ENCODE results near the gene YTHDC1. TPM values are rescaled to one million over a fixed set of nuclear protein-coding genes. Genes with fewer than 3 reads are reported as not detected.

The YTHDC1 gene
- total and polyA plus RNA-seq, 8 donors, result 31.1 to 58.8 (median 37.9) TPM

DNA sequence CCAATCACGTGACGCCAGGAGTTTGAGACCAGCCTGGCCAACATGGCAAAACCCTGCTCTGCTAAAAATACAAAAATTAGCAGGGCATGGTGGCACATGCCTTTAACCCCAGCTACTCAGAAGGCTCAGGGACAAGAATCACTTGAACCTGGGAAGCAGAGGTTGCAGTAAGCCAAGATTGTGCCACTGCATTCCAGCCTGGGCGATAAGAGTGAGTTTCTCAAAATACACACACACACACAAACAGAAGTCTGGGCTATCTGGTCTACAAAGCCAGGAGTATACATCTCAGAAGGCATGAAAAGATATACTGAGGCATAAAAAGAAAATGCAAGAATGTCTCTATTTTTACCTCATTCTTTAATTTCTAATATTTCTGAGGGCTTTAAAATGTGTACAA is 11.3 kb downstream of the YTHDC1 start:
- intact Hi-C loops (cut with DNase I), result no loop called here
- H3K9me3 ChIP-seq, result no peaks in the 10 kb centered on the region
- DNase-seq, result no peak
- no peaks in the 10 kb centered on the region for H3K27me3 ChIP-seq
- FAIRE-seq, result no peak
- 46 to 51% methylated on average over 3 of the region's 3 CpGs for WGBS, 2 donors
- H3K4me3 ChIP-seq, result no peak overlapping the region
- peak in 2 of 4 donors; percentile 52 to 68 for ATAC-seq
- peaks cover 0 to 12% (median 11%) of the 10 kb centered on the region in 3 donors for H3K36me3 ChIP-seq
- H3K4me1 ChIP-seq, result peaks cover 49 to 68% (median 55%) of the 10 kb centered on the region in 3 donors
- H3K27ac ChIP-seq, result peak overlapping the region in 1 of 4 donors; percentile 38
- TF ChIP-seq CTCF (IDR thresholded peaks at IDR 0.05), result no peak

DNA sequence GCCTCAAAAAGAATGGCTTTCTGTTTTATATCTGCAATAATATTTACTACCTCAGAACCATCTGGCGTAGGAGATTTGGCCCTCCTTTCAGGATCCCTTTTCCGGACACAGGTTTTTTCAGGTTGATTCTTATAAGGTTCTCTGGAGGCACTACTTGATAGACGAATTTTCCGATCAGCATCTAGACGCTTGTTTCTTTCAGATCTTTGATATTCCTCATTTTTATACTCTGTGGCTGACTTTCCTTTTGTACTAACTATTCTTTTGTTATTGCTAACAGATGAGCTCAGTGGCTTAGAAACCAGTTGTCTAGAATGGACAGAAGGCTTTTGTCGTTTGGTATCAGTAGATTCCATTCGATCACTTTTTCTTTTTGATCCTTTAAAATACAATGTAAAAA is 12.4 kb downstream of the YTHDC1 start:
- no peak overlapping the region for H3K4me3 ChIP-seq
- no peak for FAIRE-seq
- TF ChIP-seq CTCF (IDR thresholded peaks at IDR 0.05), result no peak
- intact Hi-C loops (cut with DNase I), result no loop called here
- peaks cover 38 to 64% (median 47%) of the 10 kb centered on the region in 3 donors for H3K4me1 ChIP-seq
- H3K9me3 ChIP-seq, result no peaks in the 10 kb centered on the region
- 71 to 83% methylated on average over 7 of the region's 7 CpGs for WGBS, 2 donors
- no peak overlapping the region for H3K27ac ChIP-seq
- H3K36me3 ChIP-seq, result peaks cover 0 to 21% (median 11%) of the 10 kb centered on the region in 3 donors
- DNase-seq, result no peak
- no peaks in the 10 kb centered on the region for H3K27me3 ChIP-seq
- ATAC-seq, result no peak

- Histone ChIP-seq H3K27me3 (no peaks in the 10 kb centered on the region), H3K4me1 (peaks cover 35 to 59% (median 42%) of the 10 kb centered on the region in 3 donors), H3K27ac (no peak overlapping the region), H3K9me3 (no peaks in the 10 kb centered on the region), H3K4me3 (no peak overlapping the region), H3K36me3 (peaks cover 0 to 27% (median 11%) of the 10 kb centered on the region in 3 donors)
- ATAC-seq (no peak), FAIRE-seq (no peak), DNase-seq (no peak)
- intact Hi-C loops (cut with DNase I), result no loop called here
- 69 to 77% methylated on average over 1 of the region's 1 CpG for WGBS, 2 donors
- TF ChIP-seq CTCF (IDR thresholded peaks at IDR 0.05), result no peak
Measured at GRCh38 chr4:68337004-68337403, 12.9 kb downstream of the YTHDC1 start.

- Histone ChIP-seq H3K4me3 (no peak overlapping the region), H3K9me3 (no peaks in the 10 kb centered on the region), H3K36me3 (peaks cover 0 to 31% (median 11%) of the 10 kb centered on the region in 3 donors), H3K4me1 (peaks cover 32 to 54% (median 37%) of the 10 kb centered on the region in 3 donors), H3K27ac (no peak overlapping the region), H3K27me3 (no peaks in the 10 kb centered on the region)
- FAIRE-seq, result peak; percentile 32
- no peak for ATAC-seq
- no peak for TF ChIP-seq CTCF (IDR thresholded peaks at IDR 0.05)
- DNase-seq, result no peak
- intact Hi-C loops (cut with DNase I), result no loop called here
Measured at GRCh38 chr4:68336530-68336929, 13.4 kb downstream of the YTHDC1 start.

DNA sequence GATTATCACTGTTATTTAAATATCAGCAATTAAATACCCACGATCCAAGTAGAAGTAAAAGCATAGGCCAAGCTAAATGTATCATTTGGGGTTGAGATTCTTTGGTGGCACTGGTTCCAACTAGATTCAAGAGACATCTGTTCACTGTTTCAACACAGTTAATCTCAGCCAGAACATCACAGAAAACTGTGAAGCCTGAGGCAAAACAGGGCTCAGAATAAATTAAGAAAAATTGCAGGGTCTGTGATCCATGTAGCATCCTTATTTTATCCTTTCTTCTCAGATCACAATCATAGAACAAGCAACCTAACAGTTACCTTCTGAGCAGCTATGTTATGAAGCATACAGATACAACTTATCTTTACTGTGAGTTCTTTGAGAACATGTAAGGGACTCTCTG is 23.7 kb downstream of the YTHDC1 start:
- no peak overlapping the region for H3K4me3 ChIP-seq
- peaks cover 0 to 57% (median 24%) of the 10 kb centered on the region in 3 donors for H3K36me3 ChIP-seq
- peak in 1 of 4 donors; percentile 16 for ATAC-seq
- no peak overlapping the region for H3K27ac ChIP-seq
- FAIRE-seq, result no peak
- intact Hi-C loops (cut with DNase I), result no loop called here
- no peak for DNase-seq
- no peak for TF ChIP-seq CTCF (IDR thresholded peaks at IDR 0.05)
- no peaks in the 10 kb centered on the region for H3K9me3 ChIP-seq
- WGBS, 2 donors, result 83 to 88% methylated on average over 1 of the region's 1 CpG
- no peaks in the 10 kb centered on the region for H3K27me3 ChIP-seq
- peaks cover 0 to 9% (median 6%) of the 10 kb centered on the region in 3 donors for H3K4me1 ChIP-seq
